Keratinocyte (primary cell): Measurements from ENCODE around the gene WAC.

Experiments used
- EZH2 ChIP-seq: IDR thresholded peaks from one replicate; pipeline ENCODE4 v1.6.1; 2012; ENCODE audit warnings: inconsistent platforms, mild to moderate bottlenecking, low read length, moderate library complexity
- TF ChIP-seq, protein P1 (sequence below), 3 experiments: IDR thresholded peaks in 1 of 3; conservative IDR thresholded peaks in 1 of 3; optimal IDR thresholded peaks in 1 of 3; 2 replicates in 2 of 3; 3 replicates in 1 of 3; pipeline versions ENCODE3 to v1.5.1; 2011; ENCODE audit warnings: low read length in 3 of 3, mild to moderate bottlenecking in 3 of 3, moderate library complexity in 2 of 3, control low read depth in 1 of 3, inconsistent platforms in 1 of 3; ENCODE audit not compliant: insufficient read depth in 2 of 3; ENCODE audit errors: extremely low read depth in 1 of 3

DNA sequence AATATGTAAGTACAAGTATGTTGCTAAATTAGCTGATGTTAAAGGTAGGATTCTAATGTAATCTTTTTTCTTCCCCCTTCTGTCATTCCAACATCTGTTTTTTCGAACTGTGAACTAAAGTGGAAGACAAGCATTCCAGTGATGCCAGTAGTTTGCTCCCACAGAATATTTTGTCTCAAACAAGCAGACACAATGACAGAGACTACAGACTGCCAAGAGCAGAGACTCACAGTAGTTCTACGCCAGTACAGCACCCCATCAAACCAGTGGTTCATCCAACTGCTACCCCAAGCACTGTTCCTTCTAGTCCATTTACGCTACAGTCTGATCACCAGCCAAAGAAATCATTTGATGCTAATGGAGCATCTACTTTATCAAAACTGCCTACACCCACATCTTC, 62.7 kb downstream of the WAC start:
- TF ChIP-seq, protein P1, sequence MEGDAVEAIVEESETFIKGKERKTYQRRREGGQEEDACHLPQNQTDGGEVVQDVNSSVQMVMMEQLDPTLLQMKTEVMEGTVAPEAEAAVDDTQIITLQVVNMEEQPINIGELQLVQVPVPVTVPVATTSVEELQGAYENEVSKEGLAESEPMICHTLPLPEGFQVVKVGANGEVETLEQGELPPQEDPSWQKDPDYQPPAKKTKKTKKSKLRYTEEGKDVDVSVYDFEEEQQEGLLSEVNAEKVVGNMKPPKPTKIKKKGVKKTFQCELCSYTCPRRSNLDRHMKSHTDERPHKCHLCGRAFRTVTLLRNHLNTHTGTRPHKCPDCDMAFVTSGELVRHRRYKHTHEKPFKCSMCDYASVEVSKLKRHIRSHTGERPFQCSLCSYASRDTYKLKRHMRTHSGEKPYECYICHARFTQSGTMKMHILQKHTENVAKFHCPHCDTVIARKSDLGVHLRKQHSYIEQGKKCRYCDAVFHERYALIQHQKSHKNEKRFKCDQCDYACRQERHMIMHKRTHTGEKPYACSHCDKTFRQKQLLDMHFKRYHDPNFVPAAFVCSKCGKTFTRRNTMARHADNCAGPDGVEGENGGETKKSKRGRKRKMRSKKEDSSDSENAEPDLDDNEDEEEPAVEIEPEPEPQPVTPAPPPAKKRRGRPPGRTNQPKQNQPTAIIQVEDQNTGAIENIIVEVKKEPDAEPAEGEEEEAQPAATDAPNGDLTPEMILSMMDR (optimal IDR thresholded peaks at IDR 0.05 in 1 of 3, IDR thresholded peaks at IDR 0.05 in 1 of 3, conservative IDR thresholded peaks at IDR 0.05 in 1 of 3; ENCODE audit: extremely low read depth in 1 of 3, insufficient read depth in 2 of 3, low read length in 3 of 3): no peak
- no peak for TF ChIP-seq EZH2
